Measurements from ENCODE around the gene COL4A4.

- TF ChIP-seq CTCF (IDR thresholded peaks at IDR 0.05 in 8 of 11, conservative IDR thresholded peaks at IDR 0.05 in 3 of 11) (no peak), POLR2A (IDR thresholded peaks at IDR 0.05) (no peak)
Measured at GRCh38 chr2:227054006-227054405, 110.0 kb downstream of the COL4A4 start.

All from spleen (tissue), 7 donors.